HG02870 (cell line): ENCODE measurements around the gene FLNB.

Experiments used
- ATAC-seq: cut with Tn5 transposase; IDR thresholded peaks from one replicate; pipeline ENCODE4 v1.9.1; 2021; ENCODE audit warnings: mild to moderate bottlenecking, moderate library complexity; ENCODE audit not compliant: unreplicated experiment

The FLNB gene

GRCh38 chr3:58177747-58178527 is 169.7 kb downstream of the FLNB start:
- peak; percentile 68 for ATAC-seq

- ATAC-seq, result no peak
These were observed 170.5 kb downstream of the FLNB start for GRCh38 chr3:58178528-58179234.

DNA sequence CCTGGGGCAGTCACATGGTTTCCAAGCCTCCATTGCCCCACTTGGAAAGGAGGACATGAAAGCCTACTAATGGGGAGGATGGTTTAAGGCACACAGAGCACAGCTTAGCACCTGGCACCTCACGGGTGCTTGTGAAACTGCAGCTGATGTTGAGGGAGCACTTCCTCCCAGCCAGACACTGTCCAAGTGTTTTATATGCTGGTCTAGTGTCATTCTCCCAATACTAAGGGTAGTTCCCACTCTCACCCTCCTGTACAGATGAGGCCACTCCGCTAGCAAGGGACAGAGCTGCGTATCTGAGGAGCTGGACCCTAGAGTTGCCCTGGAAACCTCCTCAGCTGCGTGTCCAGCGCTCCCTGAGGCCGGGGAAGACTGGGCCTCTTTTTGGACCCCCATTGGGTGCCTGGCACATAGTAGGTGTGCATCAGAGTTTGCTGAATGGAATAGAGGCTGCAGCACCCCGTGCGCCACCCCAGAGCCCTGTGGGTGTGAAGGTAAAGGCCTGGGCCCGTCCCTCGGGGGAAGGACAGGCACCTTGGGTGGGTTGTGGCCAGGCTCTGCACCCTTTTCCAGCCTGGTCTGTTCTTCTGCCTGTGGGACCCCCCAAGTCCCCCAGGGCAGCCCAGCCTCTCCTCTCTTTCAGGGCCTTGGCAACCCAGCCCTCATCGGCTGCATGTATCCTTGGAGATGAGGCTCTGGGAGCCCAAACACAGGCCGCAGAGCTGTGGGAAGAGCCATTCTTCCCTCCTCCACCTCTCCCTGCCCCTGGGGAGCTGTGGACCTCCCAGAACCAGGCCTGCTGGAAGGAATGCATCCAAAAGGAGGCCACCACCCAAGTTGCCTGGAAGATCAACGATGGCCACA is 171.2 kb downstream of the FLNB start:
- no peak for ATAC-seq

GRCh38 chr3:58180099-58180880 is 172.1 kb downstream of the FLNB start:
- no peak for ATAC-seq

DNA sequence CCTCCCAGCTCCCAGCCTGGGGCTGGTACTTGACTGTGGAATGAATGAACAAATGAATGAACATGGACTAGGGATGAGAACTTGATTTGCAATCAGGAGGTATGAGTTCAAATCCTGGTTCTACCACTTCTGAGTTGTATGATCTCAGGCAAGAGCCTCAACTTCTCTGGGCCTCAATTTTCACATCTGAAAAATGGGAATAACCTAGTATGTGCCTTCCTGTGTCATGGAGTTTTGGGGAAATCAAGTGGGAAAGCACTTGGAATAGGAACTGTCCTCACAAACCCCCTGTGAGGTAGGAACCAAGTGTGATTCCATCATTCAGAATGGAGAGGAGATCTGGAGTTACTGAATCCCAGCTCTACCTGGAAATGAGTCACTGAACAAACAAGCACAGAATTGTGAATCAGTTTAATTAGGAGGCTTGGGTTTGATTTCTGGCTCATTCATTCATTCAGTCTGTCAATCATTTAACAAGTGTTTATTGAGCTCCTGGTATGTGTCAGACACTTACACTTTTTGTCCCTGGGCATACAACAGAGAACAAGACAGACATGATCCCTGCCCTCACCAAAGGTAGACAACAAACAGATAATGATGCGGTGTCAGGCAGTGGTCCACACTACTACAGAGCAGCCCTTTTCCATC is 172.8 kb downstream of the FLNB start:
- ATAC-seq, result no peak

- no peak for ATAC-seq
These were observed 175.0 kb downstream of the FLNB start for GRCh38 chr3:58183221-58183620.

GRCh38 chr3:58183891-58184290 is 175.7 kb downstream of the FLNB start:
- no peak for ATAC-seq

DNA sequence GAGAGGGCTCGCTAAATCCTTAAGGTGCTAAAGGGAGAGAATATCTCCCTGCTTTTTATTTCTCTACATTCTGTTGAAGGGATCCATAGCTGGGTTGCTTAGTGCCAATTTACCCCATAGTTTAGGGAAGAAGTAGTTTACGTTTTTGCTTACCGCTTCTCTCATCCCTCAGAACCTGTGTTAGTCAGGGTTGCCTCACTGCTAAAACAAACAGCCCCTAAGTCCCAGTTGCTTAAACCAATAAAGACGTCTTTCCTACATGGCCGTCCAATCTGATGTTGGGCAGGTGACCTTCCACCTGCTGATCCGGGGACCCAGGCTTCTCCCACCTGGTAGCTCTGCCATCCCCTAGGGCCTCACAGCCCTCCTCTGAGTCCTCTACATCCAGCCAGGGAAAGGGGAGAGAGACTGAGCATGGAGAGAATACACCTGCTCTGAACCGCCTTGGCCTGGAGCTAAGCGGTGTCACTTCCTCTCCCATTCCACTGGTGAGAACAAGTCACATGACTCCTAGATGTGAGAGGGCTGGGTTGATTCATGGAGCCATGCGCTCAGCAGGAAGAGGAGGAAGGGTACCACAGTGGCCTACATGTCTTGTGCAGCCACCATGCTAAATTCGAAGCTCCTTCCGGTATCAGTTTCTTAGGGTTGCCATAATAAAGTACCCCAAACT is 176.2 kb downstream of the FLNB start:
- no peak for ATAC-seq

- no peak for ATAC-seq
These were observed 176.7 kb downstream of the FLNB start for GRCh38 chr3:58184982-58185360.

GRCh38 chr3:58188173-58188564 is 179.9 kb downstream of the FLNB start:
- ATAC-seq, result no peak

GRCh38 chr3:58188921-58189451 is 180.8 kb downstream of the FLNB start:
- ATAC-seq, result no peak

DNA sequence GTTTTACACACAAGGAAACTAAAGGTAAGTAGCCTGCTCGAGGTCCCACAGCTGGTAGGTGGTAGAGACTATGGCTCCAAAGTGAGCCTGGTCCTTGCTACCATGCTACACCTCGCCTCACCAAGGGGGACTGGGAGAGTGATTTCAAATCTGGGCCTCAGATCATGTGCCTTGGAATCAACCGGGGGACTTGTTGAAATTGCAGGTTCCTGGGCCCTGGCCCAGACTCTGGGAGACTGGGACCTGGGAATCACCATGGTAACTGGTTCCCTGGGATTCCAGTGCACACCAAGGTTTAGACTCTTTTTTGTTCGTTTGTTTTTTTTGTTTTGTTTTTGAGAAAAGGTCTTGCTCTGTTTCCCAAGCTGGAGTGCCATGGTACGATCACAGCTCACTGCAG is 181.5 kb downstream of the FLNB start:
- no peak for ATAC-seq

GRCh38 chr3:58190291-58190690 is 182.1 kb downstream of the FLNB start:
- no peak for ATAC-seq

- ATAC-seq, result no peak
These were observed 182.7 kb downstream of the FLNB start for GRCh38 chr3:58190882-58191281.

DNA sequence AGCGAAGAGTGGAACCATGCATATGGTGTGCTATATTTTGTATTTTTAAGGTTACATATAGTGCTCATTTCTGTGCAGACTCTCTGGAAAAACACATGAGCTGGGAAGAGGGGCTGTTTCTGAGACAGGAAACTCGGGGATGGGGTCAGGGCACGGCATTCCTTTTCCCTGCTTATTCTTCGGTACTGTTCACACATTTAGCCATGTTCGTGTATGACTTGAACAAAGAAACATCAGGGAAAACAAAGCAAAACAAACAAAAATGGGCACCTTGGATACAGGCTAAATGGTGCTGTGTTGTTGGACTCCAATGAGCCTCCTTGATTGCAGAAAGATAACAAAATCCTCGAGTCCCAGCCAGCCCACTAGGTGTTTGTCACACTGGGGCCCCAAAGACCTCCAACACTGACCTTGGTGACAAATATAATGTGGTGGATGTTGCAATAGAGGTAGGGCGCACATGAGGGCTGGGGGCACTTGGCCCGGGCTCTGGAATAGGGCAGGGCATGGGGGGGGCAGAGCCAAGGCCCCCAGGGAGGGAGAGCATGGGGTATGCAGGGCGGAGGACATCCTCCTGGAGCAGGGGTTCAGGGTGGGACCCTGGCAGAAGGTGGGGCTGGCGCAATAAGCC is 183.3 kb downstream of the FLNB start:
- ATAC-seq, result no peak

DNA sequence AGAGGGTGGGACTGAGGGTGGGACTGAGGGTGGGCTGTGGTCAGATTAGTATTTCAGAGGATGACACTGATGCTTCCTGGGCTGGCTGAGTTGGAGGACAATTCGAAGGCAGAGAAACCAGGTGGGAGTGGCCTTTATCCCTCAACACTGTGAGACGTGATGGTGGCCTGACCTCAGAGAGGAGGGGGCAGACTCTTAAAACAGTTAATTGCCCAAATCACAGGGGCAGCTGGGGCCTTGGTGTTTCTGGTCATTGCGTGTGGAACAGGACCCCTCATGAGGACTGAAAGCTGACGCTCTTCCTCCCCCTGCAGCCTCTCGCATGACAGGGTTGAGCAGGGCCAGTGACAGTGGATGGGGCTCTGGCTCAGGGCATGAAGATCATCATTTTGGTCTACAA is 183.8 kb downstream of the FLNB start:
- no peak for ATAC-seq

DNA sequence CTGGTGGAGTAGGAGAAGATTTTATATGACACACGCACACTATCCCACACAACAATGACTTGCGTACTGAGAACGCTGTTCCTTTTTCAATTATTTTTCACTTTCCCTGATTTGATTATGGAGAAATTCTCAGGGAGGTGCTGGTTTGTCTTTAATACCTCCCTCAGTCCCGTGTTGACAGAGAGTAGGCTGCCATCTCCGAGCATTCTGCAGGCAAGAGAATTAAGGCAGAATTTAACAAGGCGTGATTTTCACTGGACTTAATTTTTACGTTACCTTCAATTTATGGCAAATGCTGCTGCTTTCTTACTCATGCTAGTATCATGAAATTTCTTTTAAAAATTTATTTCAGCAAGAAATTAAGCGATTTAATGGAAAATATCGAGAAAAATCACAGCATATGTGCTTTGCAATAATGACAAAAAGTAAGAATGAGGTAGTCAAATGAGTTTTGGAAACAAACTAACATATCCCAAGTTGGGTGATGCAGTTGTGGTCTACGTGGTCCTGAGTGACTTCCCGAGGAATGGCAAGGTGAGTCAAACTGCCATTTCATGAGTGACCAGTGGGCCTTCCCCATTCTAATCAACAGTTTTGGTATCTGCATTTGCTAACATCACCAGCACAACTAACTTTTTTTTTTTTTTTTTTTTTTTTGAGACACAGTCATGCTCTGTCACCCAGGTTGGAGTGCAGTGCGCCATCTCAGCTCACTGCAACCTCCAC is 185.6 kb downstream of the FLNB start:
- ATAC-seq, result no peak

GRCh38 chr3:58197588-58197987 is 189.4 kb downstream of the FLNB start:
- no peak for ATAC-seq
